Lower lobe of right lung (tissue), 2 donors: Measurements from ENCODE around the gene NFIC. TPM values are rescaled to one million over a fixed set of nuclear protein-coding genes. Genes with fewer than 3 reads are reported as not detected.
A peak's percentile ranks its signal among the peaks of the same experiment; 100 is the strongest.

ENCODE experiments used
- ATAC-seq, 2 donors: fragments of 200-7000 bp; cut with Tn5 transposase; one replicate each; pipeline ENCODE4 v1.9.1; 2020 to 2022; ENCODE audit warnings: mild to moderate bottlenecking in 2 of 2, moderate library complexity in 2 of 2
- DNase-seq: peaks from one replicate; pipeline ENCODE4 v3.0.0-alpha.2; 2020
- H3K27ac ChIP-seq: fragments of 200-600 bp; one replicate; pipeline ENCODE4 v1.8.0; 2022
- H3K27me3 ChIP-seq: fragments of 200-600 bp; one replicate; pipeline ENCODE4 v1.8.0; 2022; ENCODE audit warnings: low read depth
- H3K36me3 ChIP-seq: fragments of 200-600 bp; one replicate; pipeline ENCODE4 v1.8.0; 2022; ENCODE audit warnings: mild to moderate bottlenecking
- H3K4me1 ChIP-seq: fragments of 200-600 bp; one replicate; pipeline ENCODE4 v1.8.0; 2022
- H3K4me3 ChIP-seq: fragments of 200-600 bp; one replicate; pipeline ENCODE4 v1.8.0; 2022; ENCODE audit warnings: mild to moderate bottlenecking
- H3K9me3 ChIP-seq: fragments of 200-600 bp; one replicate; pipeline ENCODE4 v1.8.0; 2022
- CTCF ChIP-seq: fragments of 200-600 bp; IDR thresholded peaks from one replicate; pipeline ENCODE4 v1.8.0; 2022; ENCODE audit warnings: antibody characterized with exemption, mild to moderate bottlenecking
- intact Hi-C: fragments of 100-400 bp; cut with DNase I; formaldehyde crosslinking; loops from one replicate; pipeline ENCODE4 v1.11.0; 2022
- total RNA-seq: library from RNA; stranded (reverse); fragmentation: NEBNext Ultra II Directional; extraction: Animal tissue kit (Norgen Biotek cat#: 25700); gene quantifications from one replicate; pipeline ENCODE4 v1.2.1, GENCODE V29; 2021
- donor health status: DM: no; HTN: yes; CAD: no; lungs with severe emphysema.

NFIC gene
- total RNA-seq, 1 donor from 2014 or later, result 132 TPM

- Histone ChIP-seq H3K4me1 (peaks cover 48% of the 10 kb centered on the region), H3K4me3 (no peak overlapping the region), H3K27me3 (no peaks in the 10 kb centered on the region), H3K27ac (no peak overlapping the region), H3K9me3 (no peaks in the 10 kb centered on the region), H3K36me3 (no peaks in the 10 kb centered on the region)
- ATAC-seq, result no peak
- no peak for TF ChIP-seq CTCF
- DNase-seq, result no peak
- intact Hi-C loops, result no loop called here
Observed at GRCh38 chr19:3363841-3364500, 2.4 kb upstream of the NFIC start.

GRCh38 chr19:3364501-3364858 lies 1.9 kb upstream of the NFIC start:
- no peak for TF ChIP-seq CTCF
- no peaks in the 10 kb centered on the region for H3K36me3 ChIP-seq
- no peak overlapping the region for H3K27ac ChIP-seq
- peaks cover 52% of the 10 kb centered on the region for H3K4me1 ChIP-seq
- no peak for ATAC-seq
- no peaks in the 10 kb centered on the region for H3K9me3 ChIP-seq
- H3K27me3 ChIP-seq, result no peaks in the 10 kb centered on the region
- intact Hi-C loops, result no loop called here
- no peak for DNase-seq
- no peak overlapping the region for H3K4me3 ChIP-seq

- peak overlapping the region; percentile 91 for H3K27ac ChIP-seq
- no peaks in the 10 kb centered on the region for H3K27me3 ChIP-seq
- no peak for TF ChIP-seq CTCF
- peak in 1 of 2 donors; percentile 0 for ATAC-seq
- peak overlapping the region; percentile 76 for H3K4me3 ChIP-seq
- intact Hi-C loops, result no loop called here
- H3K9me3 ChIP-seq, result no peaks in the 10 kb centered on the region
- H3K36me3 ChIP-seq, result no peaks in the 10 kb centered on the region
- DNase-seq, result no peak
- peaks cover 60% of the 10 kb centered on the region for H3K4me1 ChIP-seq
Observed at GRCh38 chr19:3365093-3365835, 1.1 kb upstream of the NFIC start.

- TF ChIP-seq CTCF, result no peak
- Histone ChIP-seq H3K4me3 (peak overlapping the region; percentile 76), H3K27ac (peak overlapping the region; percentile 91), H3K27me3 (no peaks in the 10 kb centered on the region), H3K36me3 (peaks cover 3% of the 10 kb centered on the region), H3K4me1 (peaks cover 61% of the 10 kb centered on the region), H3K9me3 (no peaks in the 10 kb centered on the region)
- intact Hi-C loops, result no loop called here
- peak; percentile 70 for DNase-seq
- peak; percentile 59 to 62 for ATAC-seq
Observed at GRCh38 chr19:3366753-3367627, 607 bp downstream of the NFIC start.

- Histone ChIP-seq H3K27me3 (no peaks in the 10 kb centered on the region), H3K36me3 (peaks cover 3% of the 10 kb centered on the region), H3K9me3 (no peaks in the 10 kb centered on the region), H3K27ac (peak overlapping the region; percentile 91), H3K4me1 (peaks cover 58% of the 10 kb centered on the region), H3K4me3 (peak overlapping the region; percentile 76)
- intact Hi-C loops, result no loop called here
- no peak for DNase-seq
- no peak for TF ChIP-seq CTCF
- peak in 1 of 2 donors; percentile 3 for ATAC-seq
Observed at GRCh38 chr19:3367628-3368440, 1.5 kb downstream of the NFIC start.
